Measurements from ENCODE around the gene SLC25A5.

GRCh38 chrX:119518371-119518770 is 50.1 kb downstream of the SLC25A5 start:
- TF ChIP-seq, protein P1, sequence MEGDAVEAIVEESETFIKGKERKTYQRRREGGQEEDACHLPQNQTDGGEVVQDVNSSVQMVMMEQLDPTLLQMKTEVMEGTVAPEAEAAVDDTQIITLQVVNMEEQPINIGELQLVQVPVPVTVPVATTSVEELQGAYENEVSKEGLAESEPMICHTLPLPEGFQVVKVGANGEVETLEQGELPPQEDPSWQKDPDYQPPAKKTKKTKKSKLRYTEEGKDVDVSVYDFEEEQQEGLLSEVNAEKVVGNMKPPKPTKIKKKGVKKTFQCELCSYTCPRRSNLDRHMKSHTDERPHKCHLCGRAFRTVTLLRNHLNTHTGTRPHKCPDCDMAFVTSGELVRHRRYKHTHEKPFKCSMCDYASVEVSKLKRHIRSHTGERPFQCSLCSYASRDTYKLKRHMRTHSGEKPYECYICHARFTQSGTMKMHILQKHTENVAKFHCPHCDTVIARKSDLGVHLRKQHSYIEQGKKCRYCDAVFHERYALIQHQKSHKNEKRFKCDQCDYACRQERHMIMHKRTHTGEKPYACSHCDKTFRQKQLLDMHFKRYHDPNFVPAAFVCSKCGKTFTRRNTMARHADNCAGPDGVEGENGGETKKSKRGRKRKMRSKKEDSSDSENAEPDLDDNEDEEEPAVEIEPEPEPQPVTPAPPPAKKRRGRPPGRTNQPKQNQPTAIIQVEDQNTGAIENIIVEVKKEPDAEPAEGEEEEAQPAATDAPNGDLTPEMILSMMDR (IDR thresholded peaks at IDR 0.05), result no peak
- no peak for TF ChIP-seq POLR2A (IDR thresholded peaks at IDR 0.05)

Data from body of pancreas (tissue), 4 donors.